Measurements from ENCODE around the gene OPRM1.

OPRM1 gene

DNA sequence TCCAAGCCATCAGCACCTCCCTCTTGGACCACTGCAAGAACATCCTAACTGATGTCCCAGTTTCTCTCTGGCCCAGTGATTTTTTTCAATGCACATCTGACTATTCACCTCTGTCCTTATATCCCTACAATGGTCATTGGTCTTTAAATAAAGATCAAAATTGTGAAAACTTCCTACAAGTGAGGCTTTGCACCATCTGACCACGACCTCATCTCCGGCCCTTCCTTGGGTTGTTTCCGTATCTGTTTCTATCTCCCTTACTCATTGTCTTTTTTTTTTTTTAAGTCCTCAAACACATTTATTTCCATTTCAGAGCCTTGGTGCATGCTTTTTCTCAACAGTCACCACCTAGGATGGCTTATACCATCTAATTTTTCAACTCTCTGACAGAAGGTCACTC is 229.4 kb downstream of the OPRM1 start:
- TF ChIP-seq POLR2AphosphoS5 (IDR thresholded peaks at IDR 0.05; ENCODE audit: low read depth, low read length) (no peak), TAF1 (IDR thresholded peaks at IDR 0.05; ENCODE audit: borderline replicate concordance, insufficient read depth, low read length) (no peak), FOXP2 (optimal IDR thresholded peaks at IDR 0.05; ENCODE audit: borderline replicate concordance, extremely low read depth, extremely low read length, insufficient read depth) (no peak), SIN3A (IDR thresholded peaks at IDR 0.05; ENCODE audit: borderline replicate concordance, insufficient read depth, low read length) (no peak)
- TF ChIP-seq, protein P1, sequence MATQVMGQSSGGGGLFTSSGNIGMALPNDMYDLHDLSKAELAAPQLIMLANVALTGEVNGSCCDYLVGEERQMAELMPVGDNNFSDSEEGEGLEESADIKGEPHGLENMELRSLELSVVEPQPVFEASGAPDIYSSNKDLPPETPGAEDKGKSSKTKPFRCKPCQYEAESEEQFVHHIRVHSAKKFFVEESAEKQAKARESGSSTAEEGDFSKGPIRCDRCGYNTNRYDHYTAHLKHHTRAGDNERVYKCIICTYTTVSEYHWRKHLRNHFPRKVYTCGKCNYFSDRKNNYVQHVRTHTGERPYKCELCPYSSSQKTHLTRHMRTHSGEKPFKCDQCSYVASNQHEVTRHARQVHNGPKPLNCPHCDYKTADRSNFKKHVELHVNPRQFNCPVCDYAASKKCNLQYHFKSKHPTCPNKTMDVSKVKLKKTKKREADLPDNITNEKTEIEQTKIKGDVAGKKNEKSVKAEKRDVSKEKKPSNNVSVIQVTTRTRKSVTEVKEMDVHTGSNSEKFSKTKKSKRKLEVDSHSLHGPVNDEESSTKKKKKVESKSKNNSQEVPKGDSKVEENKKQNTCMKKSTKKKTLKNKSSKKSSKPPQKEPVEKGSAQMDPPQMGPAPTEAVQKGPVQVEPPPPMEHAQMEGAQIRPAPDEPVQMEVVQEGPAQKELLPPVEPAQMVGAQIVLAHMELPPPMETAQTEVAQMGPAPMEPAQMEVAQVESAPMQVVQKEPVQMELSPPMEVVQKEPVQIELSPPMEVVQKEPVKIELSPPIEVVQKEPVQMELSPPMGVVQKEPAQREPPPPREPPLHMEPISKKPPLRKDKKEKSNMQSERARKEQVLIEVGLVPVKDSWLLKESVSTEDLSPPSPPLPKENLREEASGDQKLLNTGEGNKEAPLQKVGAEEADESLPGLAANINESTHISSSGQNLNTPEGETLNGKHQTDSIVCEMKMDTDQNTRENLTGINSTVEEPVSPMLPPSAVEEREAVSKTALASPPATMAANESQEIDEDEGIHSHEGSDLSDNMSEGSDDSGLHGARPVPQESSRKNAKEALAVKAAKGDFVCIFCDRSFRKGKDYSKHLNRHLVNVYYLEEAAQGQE (IDR thresholded peaks at IDR 0.05; ENCODE audit: insufficient read depth in 1 of 2, low read depth in 2 of 2, low read length in 2 of 2), result no peak

DNA sequence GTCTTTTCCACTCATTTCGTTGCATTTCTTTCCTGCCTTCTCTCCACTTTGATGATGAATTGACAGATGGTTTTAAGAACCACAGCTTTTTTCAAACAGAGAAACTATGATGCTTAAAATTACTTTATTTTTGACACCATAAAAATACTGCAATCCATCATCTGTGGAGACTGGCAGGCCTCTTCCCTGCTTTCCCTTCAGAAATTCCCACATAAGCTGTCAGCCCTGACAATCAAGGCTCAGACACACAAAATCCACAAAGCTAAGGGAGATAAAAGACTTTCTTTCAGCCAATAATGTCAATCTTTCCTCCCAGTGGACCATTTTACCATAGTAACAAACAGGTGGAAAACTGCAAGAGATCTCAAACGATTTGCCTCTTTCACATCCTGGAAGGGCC is 235.1 kb downstream of the OPRM1 start:
- TF ChIP-seq FOXP2 (optimal IDR thresholded peaks at IDR 0.05; ENCODE audit: borderline replicate concordance, extremely low read depth, extremely low read length, insufficient read depth) (no peak), SIN3A (IDR thresholded peaks at IDR 0.05; ENCODE audit: borderline replicate concordance, insufficient read depth, low read length) (no peak), POLR2AphosphoS5 (IDR thresholded peaks at IDR 0.05; ENCODE audit: low read depth, low read length) (no peak), TAF1 (IDR thresholded peaks at IDR 0.05; ENCODE audit: borderline replicate concordance, insufficient read depth, low read length) (no peak)
- TF ChIP-seq, protein P1 (IDR thresholded peaks at IDR 0.05; ENCODE audit: insufficient read depth in 1 of 2, low read depth in 2 of 2, low read length in 2 of 2), result no peak

DNA sequence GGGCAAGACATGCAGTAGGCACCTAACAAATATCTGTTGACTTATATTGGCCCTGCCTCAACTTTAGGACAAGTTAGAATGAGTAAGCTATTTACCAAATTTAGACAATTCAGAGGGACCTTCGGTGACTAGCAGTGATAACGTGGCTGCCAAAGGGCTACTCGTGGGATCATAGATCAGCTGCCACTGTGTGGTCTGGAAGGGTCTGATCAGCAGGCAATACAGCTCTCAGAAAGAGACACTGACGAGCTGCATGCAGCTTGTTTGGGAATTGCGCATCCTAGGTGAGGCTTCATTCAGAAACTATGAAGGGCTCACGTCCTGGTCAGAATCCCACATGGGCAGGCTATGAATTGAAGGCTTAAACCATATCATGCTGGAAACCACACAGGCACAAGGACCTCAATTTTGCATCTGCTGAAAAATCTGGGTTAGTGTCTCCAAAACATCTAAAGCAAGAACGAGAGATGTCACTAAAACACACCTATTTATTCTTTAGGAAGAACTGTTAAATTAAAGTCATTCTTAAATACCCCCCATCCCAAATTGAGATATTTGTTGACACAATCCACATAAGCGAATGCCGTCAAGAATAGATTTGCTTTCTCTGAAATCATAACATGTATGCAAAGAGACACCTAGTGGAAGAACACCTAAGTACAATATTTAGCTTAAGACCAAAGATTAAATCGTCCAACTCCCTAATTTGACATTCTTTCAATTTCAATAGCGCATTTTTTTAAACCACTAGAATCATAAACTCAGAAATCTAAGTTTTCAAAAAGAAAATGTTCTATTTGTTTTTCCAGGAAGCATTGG is 238.0 kb downstream of the OPRM1 start:
- TF ChIP-seq, protein P1 (IDR thresholded peaks at IDR 0.05; ENCODE audit: insufficient read depth in 1 of 2, low read depth in 2 of 2, low read length in 2 of 2), result no peak
- no peak for TF ChIP-seq TAF1 (IDR thresholded peaks at IDR 0.05; ENCODE audit: borderline replicate concordance, insufficient read depth, low read length)
- TF ChIP-seq FOXP2 (optimal IDR thresholded peaks at IDR 0.05; ENCODE audit: borderline replicate concordance, extremely low read depth, extremely low read length, insufficient read depth), result no peak
- TF ChIP-seq POLR2AphosphoS5 (IDR thresholded peaks at IDR 0.05; ENCODE audit: low read depth, low read length), result no peak
- no peak for TF ChIP-seq SIN3A (IDR thresholded peaks at IDR 0.05; ENCODE audit: borderline replicate concordance, insufficient read depth, low read length)

DNA sequence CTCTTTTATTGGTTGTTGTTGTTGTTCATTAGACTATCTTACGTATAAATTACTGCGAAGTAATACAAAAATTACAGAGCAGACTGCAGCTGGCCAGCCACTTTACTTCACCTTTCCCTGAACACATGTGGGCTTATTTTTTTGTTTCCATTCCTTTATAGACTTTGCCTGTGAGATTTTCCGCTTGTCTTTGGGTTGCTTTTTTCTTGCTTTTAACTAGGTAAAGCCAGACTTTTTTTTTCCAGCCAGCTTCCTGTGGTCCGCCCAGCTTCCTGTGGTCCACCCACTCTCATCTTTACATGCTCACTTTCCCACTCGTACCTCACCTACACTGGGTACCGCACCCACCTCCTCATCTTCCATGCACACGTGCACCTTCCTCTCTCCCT is 238.6 kb downstream of the OPRM1 start:
- TF ChIP-seq TAF1 (IDR thresholded peaks at IDR 0.05; ENCODE audit: borderline replicate concordance, insufficient read depth, low read length) (no peak), SIN3A (IDR thresholded peaks at IDR 0.05; ENCODE audit: borderline replicate concordance, insufficient read depth, low read length) (no peak), POLR2AphosphoS5 (IDR thresholded peaks at IDR 0.05; ENCODE audit: low read depth, low read length) (no peak), FOXP2 (optimal IDR thresholded peaks at IDR 0.05; ENCODE audit: borderline replicate concordance, extremely low read depth, extremely low read length, insufficient read depth) (no peak)

DNA sequence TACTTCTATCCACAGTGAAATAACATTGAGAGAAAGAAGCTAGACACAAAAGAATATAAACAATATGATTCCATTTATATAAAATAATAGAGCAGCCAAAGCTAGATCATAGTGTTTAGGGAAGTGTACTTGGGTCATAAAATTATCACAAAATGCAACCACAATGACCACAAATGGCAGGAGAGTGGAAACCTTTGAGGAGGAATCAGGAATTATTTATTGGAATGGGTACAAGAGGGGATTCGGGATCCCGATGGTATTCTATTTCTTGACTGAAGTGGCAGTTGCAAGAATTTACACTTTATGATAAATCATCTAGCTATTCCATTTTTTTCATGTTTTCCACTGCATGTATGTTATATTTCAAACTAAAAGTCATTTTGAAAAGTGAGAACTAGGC is 241.5 kb downstream of the OPRM1 start:
- no peak for TF ChIP-seq FOXP2 (optimal IDR thresholded peaks at IDR 0.05; ENCODE audit: borderline replicate concordance, extremely low read depth, extremely low read length, insufficient read depth)
- no peak for TF ChIP-seq POLR2AphosphoS5 (IDR thresholded peaks at IDR 0.05; ENCODE audit: low read depth, low read length)
- TF ChIP-seq, protein P1 (IDR thresholded peaks at IDR 0.05; ENCODE audit: insufficient read depth in 1 of 2, low read depth in 2 of 2, low read length in 2 of 2), result no peak
- no peak for TF ChIP-seq TAF1 (IDR thresholded peaks at IDR 0.05; ENCODE audit: borderline replicate concordance, insufficient read depth, low read length)
- TF ChIP-seq SIN3A (IDR thresholded peaks at IDR 0.05; ENCODE audit: borderline replicate concordance, insufficient read depth, low read length), result no peak
